HG03342 (cell line): ENCODE results near the gene EFHB.
"Not testable (repeated sequence)": the region's sequence is repeated elsewhere in the genome, so short reads cannot be mapped to it uniquely, and the experiment has no call there.

Source experiments
- ATAC-seq: cut with Tn5 transposase; IDR thresholded peaks from one replicate; pipeline ENCODE4 v1.9.1; 2021; ENCODE audit warnings: mild to moderate bottlenecking, moderate library complexity; ENCODE audit not compliant: unreplicated experiment

The EFHB gene, protein sequence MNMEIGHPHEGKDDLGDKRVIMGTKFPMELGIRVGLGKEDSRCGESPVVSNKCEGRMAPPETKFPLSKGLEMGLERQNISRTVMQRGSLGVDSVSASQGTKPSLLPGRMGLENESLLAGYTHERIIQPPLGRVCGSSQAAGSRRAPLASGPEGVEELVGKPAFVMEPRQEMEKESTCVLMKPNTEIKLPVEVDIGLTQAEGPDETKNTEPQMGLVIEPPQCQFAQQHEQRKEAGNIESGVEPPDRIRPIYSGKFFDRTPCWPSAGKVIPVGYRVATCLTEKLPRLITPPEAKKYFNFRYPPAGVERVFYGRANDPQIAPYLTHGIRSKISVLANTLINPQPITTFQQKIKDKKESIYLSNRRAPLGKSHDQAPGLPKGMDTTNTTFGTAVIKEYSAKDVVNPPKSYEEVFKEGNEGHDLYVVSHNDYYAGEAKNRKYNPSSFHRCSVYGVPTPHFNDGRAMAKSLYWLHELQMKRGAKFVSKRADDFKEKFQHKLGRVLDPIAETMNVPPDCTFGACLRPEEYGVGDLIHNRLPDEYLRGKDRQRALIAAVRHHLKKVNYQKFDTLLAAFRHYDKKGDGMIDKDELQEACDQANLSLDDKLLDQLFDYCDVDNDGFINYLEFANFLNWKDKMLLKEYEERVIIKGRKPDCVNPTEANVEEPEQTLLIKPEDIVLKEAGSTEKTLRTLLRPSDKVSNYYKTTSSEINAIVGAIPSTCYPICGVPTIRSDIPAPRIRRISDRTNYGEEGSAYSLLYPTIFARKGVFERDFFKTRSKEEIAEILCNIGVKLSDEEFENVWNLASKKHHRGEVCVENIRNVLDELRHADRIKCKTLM

DNA sequence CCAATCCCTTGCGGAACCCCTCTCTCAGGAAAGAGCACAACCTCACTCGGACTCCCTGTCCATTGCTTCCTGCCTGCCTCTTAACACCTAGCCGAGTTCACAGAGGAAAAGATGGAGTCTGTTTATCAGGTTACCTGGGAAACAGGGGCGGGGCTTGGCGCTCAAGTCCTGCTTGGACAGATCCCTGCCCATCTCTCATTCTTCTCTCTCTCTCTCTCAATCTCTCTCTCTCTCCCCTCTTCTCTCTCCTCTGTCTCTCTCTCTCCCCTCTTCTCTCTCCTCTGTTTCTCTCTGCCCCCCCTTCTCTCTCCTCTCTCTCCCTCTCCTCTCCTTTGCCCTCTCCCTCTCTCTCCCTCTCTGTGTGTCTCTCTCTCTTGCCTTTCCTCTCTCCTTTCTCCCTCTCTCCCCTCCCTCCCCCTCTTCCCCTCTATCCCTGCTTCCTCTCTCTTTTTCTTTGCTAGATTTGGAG is at the start of gene EFHB:
TSS of gene EFHB (minus strand) at position 120 of the 469 bp plus-strand sequence. CDS start 199 bp downstream, outside the sequence.
- peak; percentile 52 for ATAC-seq

DNA sequence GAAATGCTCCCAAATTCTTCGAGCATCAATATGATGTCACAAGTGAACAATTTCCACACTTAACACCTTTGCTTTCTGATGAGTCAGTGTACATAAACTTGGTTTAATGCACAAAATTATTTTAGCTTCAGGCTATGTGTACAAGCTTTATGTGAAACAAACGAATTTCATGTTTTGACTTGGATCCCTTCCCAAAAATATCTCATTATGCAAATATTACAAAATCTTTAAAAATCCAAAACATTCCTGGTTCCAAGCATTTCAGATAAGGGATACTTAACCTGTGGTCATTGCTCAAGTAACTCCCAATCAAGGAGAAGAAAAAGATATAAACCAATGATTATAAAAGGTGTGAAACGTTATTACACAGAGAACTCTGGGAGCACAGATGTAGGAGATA is 38.0 kb upstream of the EFHB start:
- ATAC-seq, result no peak

DNA sequence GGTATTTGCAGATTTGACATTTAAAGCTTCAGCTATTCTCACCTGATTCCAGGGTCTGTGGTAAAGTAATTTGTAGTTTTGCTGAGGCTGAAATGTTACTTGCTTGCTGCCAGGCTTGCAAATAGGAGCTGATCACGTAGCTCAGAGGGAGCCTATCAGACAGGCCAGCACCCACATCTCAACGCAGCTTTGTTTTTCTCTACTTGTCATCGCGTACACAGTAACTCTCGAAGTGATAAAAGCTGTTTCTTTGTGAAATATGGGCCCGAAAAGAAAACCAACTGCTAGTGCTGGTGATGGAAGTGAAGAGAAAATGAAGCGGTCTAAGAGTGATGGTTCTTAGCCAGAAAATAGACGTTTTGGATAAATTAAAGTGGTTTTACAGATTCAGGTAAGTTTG is 36.3 kb upstream of the EFHB start:
- ATAC-seq, result no peak

DNA sequence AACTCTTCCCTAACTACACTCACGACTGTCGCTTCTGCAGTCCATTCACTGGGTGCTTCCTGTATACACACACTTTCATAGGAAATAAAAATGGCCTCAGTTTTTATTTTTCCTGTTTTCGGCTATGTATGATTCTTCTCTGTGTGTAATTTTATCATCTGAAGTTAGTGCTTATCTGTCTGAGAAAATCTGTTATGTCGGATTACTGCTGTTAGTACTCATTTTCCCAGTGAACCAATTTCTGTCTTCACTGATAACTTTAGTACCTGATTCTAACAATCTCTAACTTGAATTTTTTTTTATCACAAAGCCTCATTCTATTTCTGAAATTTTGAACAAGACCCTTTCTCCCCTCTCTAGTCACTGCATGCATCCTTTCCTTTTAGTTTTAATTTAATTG is 33.8 kb upstream of the EFHB start:
- ATAC-seq, result no peak

DNA sequence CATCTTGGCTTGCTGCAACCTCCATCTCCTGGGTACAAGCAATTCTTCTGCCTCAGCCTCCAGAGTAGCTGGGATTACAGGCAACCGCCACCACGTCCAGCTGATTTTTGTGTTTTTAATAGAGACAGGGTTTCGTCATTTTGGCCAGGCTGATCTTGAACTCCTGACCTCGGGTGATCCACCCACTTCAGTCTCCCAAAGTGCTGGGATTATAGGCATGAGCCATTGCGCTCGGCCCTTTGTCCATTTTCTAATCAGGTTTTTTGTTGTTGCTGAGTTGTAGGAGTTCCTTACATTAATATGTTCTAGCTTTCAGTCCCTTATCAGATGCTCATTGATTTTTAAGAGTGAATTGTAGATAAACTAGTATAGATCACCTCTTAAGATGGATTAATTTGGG is 33.2 kb upstream of the EFHB start:
- no peak for ATAC-seq

DNA sequence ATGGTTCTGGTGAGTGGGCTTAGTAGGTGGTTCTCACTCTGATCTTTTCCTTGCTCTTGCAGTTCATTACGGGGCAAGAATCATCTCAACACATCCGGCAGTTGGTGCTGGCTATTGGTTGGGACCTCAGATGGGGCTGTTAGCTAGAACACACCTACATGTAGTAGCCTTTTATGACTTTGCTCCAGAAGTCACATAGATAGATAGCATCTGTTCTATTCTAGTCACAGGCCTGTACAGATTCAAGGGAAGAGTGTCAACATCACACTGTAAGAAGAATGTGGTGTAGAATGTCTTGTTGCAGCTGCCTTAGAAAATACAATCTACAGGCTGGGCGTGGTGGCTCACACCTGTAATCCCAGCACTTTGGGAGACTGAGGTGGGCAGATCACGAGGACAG is 27.9 kb upstream of the EFHB start:
- ATAC-seq, result no peak

DNA sequence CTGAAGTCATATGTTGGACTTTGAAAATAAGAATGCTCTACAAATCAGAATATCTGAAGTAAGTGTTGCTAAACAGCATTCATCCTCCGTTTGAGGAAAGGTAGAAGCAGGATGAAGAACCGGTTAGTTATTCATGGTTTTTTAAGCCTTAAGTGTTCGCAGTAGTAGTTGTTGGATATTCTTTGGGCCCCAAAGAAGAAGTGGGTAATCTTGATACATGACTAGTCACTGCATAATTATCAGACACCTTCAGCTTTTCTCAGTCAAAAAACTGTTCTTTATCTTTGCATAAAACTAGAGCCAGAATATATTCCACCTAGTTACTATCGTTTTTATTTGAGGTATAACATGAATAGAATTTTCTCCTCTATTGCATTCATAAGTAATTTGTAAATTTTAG is 26.7 kb upstream of the EFHB start:
- no peak for ATAC-seq

DNA sequence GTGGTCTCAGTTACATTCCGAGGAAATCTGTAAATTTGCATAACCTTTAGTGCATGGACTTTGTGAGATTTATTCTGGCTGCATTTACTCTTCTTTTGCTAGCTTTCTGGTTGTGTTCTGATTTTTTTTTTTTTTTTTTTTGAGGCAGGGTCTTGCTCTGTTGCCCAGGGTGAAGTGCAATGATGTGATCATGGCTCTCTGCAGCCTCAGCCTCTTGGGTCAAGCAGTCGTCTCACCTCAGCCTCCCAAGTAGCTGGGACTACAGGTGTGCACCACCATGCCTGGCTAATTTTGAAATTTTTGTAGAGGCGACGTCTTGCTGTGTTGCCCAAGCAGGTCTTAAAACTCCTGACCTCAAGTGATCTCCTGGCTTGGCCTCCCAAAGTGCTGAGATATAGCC is 25.5 kb upstream of the EFHB start:
- ATAC-seq, result no peak

DNA sequence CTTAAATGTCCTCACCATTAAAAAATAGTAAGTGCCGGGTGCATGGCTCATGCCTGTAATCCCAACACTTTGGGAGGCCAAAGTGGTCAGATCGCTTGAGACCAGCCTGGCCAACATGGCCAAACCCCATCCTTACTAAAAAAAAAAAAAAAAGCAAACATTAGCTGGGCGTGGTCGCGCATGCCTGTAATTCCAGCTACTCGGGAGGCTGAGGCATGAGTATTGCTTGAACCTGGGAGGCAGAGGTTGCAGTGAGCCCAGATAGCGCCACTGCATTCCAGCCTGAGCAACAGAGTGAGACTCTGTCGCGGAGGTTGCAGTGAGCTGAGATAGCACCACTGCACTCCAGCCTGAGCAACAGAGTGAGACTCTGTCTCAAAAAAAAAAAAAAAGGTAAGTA is 23.3 kb upstream of the EFHB start:
- ATAC-seq, result not testable (repeated sequence)

DNA sequence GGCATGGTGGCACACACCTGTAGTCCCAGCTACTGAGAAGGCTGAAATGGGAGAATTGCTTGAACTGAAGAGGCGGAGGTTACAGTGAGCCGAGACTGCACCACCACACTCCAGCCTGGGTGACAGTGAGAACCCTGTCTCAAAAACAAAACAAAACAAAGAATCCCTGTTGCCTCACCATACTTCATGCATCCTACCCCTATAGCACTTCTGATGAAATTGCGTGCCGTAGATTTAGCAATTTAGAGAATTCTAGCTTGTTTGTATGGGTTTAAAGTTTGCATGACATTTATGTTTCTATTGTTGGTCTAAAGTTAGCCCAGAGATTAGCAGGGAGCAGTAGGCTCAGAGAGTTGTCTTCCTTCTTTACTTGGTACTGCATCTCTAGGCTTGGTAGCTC is 20.7 kb upstream of the EFHB start:
- no peak for ATAC-seq

DNA sequence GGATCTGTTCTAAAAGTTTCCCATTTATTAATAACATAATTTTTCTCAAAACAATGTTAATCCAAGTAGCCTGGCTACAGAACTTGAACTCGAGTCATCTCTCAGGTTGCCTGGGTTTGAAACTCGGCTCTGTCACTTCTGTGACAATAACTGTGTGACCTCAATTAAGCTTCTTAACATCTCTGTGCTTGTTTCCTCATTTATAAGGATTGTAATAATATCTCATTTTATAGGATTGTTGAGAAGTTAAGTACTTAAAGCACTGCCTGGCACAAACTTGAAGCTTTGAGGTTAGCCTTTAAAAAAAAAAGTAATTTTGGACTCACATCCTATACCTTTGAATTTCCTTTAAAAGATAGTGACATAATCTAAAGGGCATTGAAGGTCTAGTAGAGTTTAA is 16.3 kb upstream of the EFHB start:
- ATAC-seq, result no peak

DNA sequence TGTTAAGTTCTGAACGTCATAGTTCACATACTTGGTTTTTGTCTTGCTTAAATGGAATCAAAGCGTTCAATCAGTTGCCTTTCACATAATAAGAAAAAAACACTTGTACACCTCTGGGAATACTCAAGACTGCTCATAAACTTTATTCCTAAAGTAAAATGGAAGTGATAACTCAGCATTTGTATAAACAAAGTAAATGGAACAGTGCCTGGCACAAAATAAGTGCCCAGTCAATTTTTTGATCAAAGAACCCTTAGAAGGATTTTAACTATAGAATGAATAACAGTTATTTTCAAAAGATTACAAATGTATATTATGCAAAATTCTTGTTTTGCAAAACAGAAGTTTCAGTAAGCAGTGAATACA is 14.2 kb upstream of the EFHB start:
- ATAC-seq, result no peak

DNA sequence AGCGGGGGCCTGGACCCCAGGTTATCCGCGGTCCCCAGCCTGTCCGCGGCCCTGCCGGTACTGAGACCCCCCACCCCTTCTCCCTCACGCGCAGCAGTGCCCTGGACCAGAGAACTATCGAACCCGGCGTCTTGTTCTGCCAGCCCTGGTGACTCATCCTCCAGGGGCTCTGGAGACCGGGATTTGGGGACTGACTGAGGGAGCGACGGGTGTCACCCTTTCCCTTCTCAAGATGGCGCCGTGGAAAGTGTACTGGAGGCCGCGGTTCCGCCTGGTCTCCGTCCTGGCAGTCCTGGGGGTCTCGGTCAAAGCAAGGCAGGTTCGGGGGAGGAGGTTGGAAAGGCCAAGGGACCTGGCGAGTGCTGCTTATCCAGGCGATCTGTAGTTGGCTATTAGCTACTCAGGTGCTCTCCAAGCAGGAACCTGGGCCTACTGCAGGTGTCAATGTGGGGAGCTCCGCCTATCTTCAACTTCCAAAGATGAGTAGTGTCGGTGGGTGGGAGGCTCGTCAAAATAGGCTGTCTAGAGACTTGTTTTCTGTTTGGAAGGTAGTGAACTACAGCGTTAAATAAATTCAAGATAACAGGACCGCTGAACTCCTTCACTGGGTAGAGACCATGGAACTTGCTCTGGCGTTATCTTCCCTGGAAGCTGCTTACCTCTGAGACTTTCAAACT is 13.7 kb upstream of the EFHB start:
- peak; percentile 17 for ATAC-seq

DNA sequence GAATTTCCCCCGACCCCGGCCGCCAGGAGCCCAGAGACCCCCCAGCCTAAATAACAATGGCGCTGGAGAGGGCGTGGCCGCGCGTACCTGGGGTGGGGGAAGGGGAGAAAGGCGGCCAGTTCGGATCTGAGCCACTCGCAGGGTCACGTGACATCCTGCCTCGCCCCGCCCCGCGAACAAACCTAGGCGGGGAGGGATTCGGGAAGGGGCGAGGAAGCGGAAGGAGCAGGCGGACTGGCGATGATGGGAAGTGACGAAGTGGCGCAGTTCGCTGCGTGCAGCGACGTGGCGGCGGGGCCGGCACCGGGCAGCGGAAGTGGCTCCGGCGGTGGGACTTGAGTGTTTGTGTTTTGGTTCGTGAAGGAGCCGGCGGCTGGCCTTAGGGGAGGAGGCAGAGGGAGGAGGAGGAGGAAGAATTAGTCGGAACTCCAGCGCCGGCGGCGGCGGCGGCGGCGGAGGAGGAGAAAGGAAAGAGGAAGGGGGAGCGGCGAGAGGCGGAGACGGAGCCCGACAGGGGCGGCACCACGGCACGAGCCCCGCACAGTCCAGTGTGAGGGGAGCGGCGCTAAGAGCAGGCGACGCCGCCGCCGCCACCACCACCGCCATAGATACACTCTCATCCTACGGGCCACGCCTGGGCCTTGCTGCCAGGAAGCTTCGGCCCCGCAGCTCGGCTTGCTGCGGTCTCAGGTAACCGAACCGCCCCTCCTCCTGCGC is 13.0 kb upstream of the EFHB start, which contains the start of gene RAB5A:
TSS of gene RAB5A (plus strand) at position 266 of the 717 bp plus-strand sequence. CDS start 3,802 bp downstream, outside the sequence.
- peak; percentile 95 for ATAC-seq

DNA sequence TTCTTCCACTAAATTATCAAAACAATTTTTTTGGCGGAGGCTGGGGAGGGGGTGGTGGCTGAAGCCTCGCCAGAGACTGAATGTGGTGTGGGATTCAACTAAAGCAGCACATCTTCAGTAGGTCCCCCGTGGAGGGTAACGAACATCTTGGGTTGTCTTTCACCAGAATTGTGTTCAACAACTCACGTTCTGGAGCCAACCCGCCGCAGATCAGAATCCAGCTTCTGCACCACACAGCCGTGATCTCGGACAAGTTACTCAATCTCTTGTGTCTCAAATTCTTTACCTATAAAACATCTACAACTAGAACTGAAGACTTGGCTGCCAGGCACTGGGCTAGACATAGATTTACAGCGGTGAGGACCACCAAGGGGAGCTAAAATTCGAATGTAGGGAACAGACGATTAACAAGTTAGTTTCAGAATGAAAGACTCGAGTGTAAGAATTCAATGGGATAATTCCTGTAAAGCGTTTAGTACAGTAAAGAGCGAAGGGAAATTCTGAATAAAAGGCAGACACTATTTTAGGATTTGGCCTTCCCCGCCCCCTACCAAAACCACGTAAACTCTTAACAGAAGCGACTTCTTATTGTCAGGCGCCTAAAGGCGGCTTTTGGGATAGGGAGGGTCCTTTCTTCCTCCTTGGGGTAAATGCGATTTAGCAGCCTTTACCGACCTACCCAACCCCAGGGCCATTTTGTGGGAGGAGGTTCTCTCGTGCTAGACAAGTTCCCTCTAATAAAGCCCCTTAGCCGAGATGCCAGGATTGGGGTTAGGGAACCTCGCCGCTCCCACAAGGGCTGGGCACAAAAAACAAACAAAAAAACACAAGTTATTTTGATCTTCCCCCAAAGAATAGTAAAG is 12.2 kb upstream of the EFHB start:
- ATAC-seq, result peak; percentile 7

DNA sequence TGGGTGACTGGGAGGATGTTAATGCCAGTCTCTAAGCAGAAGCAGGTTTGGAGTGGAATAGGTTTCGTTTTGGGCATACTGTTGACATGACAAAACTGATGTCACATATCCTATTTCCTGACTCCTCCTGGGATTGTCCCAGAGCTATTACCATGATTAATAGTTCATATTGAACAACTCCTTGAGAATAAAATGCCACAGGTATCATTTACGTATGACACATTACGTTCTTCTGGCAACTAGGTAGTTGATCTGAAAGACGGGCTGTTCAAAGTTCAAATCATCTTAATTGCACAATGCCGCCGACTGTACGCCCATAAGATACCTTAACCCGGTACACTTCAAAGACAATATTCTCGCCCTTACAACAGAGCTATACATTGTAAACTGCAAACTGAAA is 11.5 kb upstream of the EFHB start:
- no peak for ATAC-seq

DNA sequence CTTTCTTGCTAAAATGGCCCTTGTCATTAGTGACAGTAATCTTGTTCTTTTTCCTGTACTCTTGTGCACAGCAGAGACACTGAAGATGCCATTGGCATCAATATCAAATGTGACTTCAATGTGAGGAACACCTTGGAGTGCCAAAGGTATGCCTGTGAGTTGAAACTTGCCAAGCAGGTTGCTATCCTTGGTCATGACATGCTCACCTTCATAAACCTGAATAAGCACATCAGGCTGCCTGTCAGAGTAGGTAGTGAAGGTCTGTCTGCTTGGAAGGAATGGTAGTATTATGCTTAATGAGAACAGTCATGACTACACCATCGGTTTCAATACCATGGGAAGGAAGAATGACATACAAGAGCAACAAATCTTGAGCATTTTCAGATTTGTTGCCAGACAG is 6.6 kb upstream of the EFHB start:
- ATAC-seq, result no peak

DNA sequence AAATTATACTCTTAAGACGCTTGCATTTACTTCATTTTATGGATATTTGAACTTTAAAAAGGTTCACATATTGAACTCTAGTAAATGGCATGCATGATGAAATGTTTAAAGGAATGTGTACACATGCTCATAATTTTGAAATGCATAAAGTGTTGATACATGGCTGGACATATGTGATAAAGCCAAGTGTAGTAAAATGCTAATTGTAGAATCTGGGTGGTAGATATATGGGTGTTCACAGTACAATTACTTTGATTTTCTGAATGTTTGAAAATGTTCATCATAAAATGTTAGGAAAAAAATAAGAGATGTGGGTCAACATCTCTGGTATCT is 4.2 kb upstream of the EFHB start:
- no peak for ATAC-seq

DNA sequence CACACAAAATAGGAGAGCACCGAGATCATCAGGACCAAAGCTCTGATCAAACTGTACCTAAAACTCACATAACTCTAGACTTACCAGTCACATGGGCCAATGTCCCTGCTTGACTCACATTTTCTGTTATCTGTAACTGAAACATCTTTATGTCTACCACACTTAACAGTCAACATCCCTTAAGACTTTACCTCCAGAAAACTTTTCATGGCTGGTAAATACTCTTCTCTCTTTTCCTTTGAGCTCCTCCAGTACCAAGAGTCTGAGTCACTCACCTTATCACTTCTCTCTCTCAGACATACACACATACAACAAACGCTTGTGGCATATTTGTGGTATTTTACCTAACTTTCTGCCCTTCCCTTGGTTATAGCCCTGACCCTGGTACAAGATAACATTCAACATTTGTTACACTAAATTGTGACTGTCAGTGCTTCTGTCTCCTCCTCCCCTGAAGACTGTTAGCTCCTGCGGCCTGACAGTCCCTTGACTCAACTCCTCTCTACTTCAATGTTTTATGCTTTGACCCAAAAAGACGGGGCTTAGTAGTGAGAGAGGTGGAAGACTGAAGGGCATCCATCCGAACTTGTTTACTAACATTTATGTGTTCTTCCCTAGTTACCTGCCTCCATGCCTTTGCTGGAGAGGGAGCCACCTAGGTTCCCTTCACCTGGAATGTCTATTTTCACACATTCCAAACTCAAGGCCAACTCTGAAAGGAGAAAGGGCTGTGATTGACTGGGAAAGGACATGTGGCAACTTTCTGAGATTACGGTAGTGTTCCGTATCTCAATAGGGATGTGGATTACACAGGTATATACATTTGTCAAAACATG is 3.7 kb upstream of the EFHB start:
- no peak for ATAC-seq
